Measurements from ENCODE around the gene MT1F.

The MT1F gene

GRCh38 chr16:56633535-56633934 lies 24.2 kb upstream of the MT1F start:
- Histone ChIP-seq H3K9ac (ENCODE audit: low read length) (no peak overlapping the region), H3K9me3 (ENCODE audit: insufficient read depth, low read length) (no peaks in the 10 kb centered on the region), H3K9me2 (replicated peaks; ENCODE audit: insufficient read depth, low read length) (no peaks in the 10 kb centered on the region), H3K4me2 (ENCODE audit: low read depth, low read length, poor library complexity, severe bottlenecking) (no peak overlapping the region), H3K4me3 (ENCODE audit: insufficient read depth, low read length, poor library complexity, severe bottlenecking) (no peak overlapping the region), H2AFZ (ENCODE audit: low read depth, low read length, severe bottlenecking) (no peak overlapping the region), H3K36me3 (ENCODE audit: low read length) (no peaks in the 10 kb centered on the region), H3K79me2 (ENCODE audit: insufficient read depth, low read length) (no peaks in the 10 kb centered on the region), H3F3A (ENCODE audit: insufficient read depth) (no peaks in the 10 kb centered on the region), H3K27ac (ENCODE audit: low read depth, low read length) (no peak overlapping the region), H3K27me3 (ENCODE audit: low read length) (no peaks in the 10 kb centered on the region), H4K20me1 (ENCODE audit: low read depth, low read length) (no peaks in the 10 kb centered on the region)
- TF ChIP-seq EZH2phosphoT487 (conservative IDR thresholded peaks at IDR 0.05; ENCODE audit: low read length) (no peak), CTCF (IDR thresholded peaks at IDR 0.05; ENCODE audit: insufficient read depth, low read length, poor library complexity, severe bottlenecking) (no peak)

GRCh38 chr16:56634715-56635440 lies 22.9 kb upstream of the MT1F start:
- no peak overlapping the region for H3K4me2 ChIP-seq (ENCODE audit: low read depth, low read length, poor library complexity, severe bottlenecking)
- H3K9ac ChIP-seq (ENCODE audit: low read length) = no peak overlapping the region
- H3K79me2 ChIP-seq (ENCODE audit: insufficient read depth, low read length) = no peaks in the 10 kb centered on the region
- H3K9me3 ChIP-seq (ENCODE audit: insufficient read depth, low read length) = no peaks in the 10 kb centered on the region
- H3K27ac ChIP-seq (ENCODE audit: low read depth, low read length) = no peak overlapping the region
- no peaks in the 10 kb centered on the region for H3K27me3 ChIP-seq (ENCODE audit: low read length)
- H3K4me3 ChIP-seq (ENCODE audit: insufficient read depth, low read length, poor library complexity, severe bottlenecking) = no peak overlapping the region
- H3F3A ChIP-seq (ENCODE audit: insufficient read depth) = no peaks in the 10 kb centered on the region
- H4K20me1 ChIP-seq (ENCODE audit: low read depth, low read length) = no peaks in the 10 kb centered on the region
- no peak for TF ChIP-seq CTCF (IDR thresholded peaks at IDR 0.05; ENCODE audit: insufficient read depth, low read length, poor library complexity, severe bottlenecking)
- no peak for TF ChIP-seq EZH2phosphoT487 (conservative IDR thresholded peaks at IDR 0.05; ENCODE audit: low read length)
- no peak overlapping the region for H2AFZ ChIP-seq (ENCODE audit: low read depth, low read length, severe bottlenecking)
- H3K9me2 ChIP-seq (replicated peaks; ENCODE audit: insufficient read depth, low read length) = no peaks in the 10 kb centered on the region
- H3K36me3 ChIP-seq (ENCODE audit: low read length) = no peaks in the 10 kb centered on the region

- Histone ChIP-seq H2AFZ (ENCODE audit: low read depth, low read length, severe bottlenecking) (no peak overlapping the region), H3K4me2 (ENCODE audit: low read depth, low read length, poor library complexity, severe bottlenecking) (no peak overlapping the region), H3K9ac (ENCODE audit: low read length) (no peak overlapping the region), H4K20me1 (ENCODE audit: low read depth, low read length) (no peaks in the 10 kb centered on the region), H3K27ac (ENCODE audit: low read depth, low read length) (no peak overlapping the region), H3K36me3 (ENCODE audit: low read length) (no peaks in the 10 kb centered on the region), H3K27me3 (ENCODE audit: low read length) (no peaks in the 10 kb centered on the region), H3F3A (ENCODE audit: insufficient read depth) (no peaks in the 10 kb centered on the region), H3K79me2 (ENCODE audit: insufficient read depth, low read length) (no peaks in the 10 kb centered on the region), H3K4me3 (ENCODE audit: insufficient read depth, low read length, poor library complexity, severe bottlenecking) (no peak overlapping the region), H3K9me3 (ENCODE audit: insufficient read depth, low read length) (no peaks in the 10 kb centered on the region), H3K9me2 (replicated peaks; ENCODE audit: insufficient read depth, low read length) (no peaks in the 10 kb centered on the region)
- TF ChIP-seq CTCF (IDR thresholded peaks at IDR 0.05; ENCODE audit: insufficient read depth, low read length, poor library complexity, severe bottlenecking) = no peak
- no peak for TF ChIP-seq EZH2phosphoT487 (conservative IDR thresholded peaks at IDR 0.05; ENCODE audit: low read length)
Measured at GRCh38 chr16:56635441-56635967, 22.3 kb upstream of the MT1F start.
